Body of pancreas (tissue), 4 donors: ENCODE results near the gene EVL.
"Not testable (repeated sequence)": the region's sequence is repeated elsewhere in the genome, so short reads cannot be mapped to it uniquely, and the experiment has no call there.

ENCODE experiments used
- POLR2A ChIP-seq, 3 donors: fragments of 450-650 bp; IDR thresholded peaks; one replicate each; pipeline ENCODE4 v1.6.1; 2016; ENCODE audit warnings: antibody characterized with exemption in 3 of 3, mild to moderate bottlenecking in 2 of 3
- TF ChIP-seq, protein P1 (sequence below), 7 experiments: fragments of 450-650 bp in 4 of 7; fragments of 200-600 bp in 3 of 7; sonication (generic) in 3 of 7; IDR thresholded peaks; one replicate each; pipeline ENCODE4 v1.5.1; 2016 to 2019; ENCODE audit warnings: antibody characterized with exemption in 7 of 7

DNA sequence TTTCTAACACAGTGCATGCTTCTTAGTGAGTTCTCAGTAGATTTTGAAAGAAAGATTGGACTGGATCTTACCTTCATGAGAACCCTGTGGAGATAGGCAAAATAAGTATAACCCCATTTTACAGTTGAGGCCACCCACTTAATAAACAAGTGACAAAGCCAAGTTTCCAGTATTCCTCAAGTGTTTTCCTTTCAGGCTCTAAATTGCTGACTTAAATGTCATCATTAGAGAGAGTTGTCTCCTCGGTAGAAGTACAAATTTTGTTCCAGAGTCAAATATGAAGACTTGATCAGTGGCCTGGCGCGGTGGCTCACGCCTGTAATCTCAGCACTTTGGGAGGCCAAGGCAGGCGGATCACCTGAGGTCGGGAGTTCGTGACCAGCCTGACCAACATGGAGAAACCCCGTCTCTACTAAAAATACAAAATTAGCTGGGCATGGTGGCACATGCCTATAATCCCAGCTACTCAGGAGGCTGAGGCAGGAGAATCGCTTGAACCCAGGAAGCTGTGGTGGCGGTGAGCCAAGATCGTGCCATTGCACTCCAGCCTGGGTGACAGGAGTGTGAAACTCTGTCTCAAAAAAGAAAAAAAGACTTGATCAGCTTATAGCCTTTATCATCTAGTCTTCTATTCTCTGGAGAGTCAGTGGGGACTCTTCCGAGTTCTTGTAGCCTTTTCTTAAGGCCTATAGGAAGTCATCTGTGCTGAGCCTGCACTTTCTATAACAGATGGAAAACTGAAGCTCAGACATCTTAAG is 708 bp upstream of the EVL start:
- TF ChIP-seq, protein P1, sequence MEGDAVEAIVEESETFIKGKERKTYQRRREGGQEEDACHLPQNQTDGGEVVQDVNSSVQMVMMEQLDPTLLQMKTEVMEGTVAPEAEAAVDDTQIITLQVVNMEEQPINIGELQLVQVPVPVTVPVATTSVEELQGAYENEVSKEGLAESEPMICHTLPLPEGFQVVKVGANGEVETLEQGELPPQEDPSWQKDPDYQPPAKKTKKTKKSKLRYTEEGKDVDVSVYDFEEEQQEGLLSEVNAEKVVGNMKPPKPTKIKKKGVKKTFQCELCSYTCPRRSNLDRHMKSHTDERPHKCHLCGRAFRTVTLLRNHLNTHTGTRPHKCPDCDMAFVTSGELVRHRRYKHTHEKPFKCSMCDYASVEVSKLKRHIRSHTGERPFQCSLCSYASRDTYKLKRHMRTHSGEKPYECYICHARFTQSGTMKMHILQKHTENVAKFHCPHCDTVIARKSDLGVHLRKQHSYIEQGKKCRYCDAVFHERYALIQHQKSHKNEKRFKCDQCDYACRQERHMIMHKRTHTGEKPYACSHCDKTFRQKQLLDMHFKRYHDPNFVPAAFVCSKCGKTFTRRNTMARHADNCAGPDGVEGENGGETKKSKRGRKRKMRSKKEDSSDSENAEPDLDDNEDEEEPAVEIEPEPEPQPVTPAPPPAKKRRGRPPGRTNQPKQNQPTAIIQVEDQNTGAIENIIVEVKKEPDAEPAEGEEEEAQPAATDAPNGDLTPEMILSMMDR (IDR thresholded peaks at IDR 0.05): not testable (repeated sequence)
- not testable (repeated sequence) for TF ChIP-seq POLR2A (IDR thresholded peaks at IDR 0.05)
